ENCODE results near the gene PIH1D1. TPM values are rescaled to one million over a fixed set of nuclear protein-coding genes. Genes with fewer than 3 reads are reported as not detected.

Gene PIH1D1
- total and polyA plus RNA-seq, 2 of the 13 experiments (the other 11 are each of a cell fraction or from before 2014, with no cell fraction given) = 110 to 137 TPM

GRCh38 chr19:49451430-49452181, at the start of gene PIH1D1 (continued):
- peak; percentile 68 for TF ChIP-seq MNT (IDR thresholded peaks at IDR 0.05)
- 0 out of 2 replicates have a peak, but pooled peaks have one; percentile 41 for TF ChIP-seq ZNF839 (CRISPR knock-in tag; IDR thresholded peaks at IDR 0.05; ENCODE audit: borderline replicate concordance)
- no peak for TF ChIP-seq ZNF142 (CRISPR knock-in tag; IDR thresholded peaks at IDR 0.05)
- peak; percentile 52; the same call in 1 of the 2 replicates for TF ChIP-seq ZNF331 (CRISPR knock-in tag; IDR thresholded peaks at IDR 0.05)
- peak in 1 of 2 experiments; percentile 59; a peak in 1 of 4 replicates for TF ChIP-seq KLF16 (CRISPR knock-in tag; IDR thresholded peaks at IDR 0.05)
- no peak for TF ChIP-seq SOX6 (IDR thresholded peaks at IDR 0.05)
- 0 out of 2 replicates have a peak, but pooled peaks have one; percentile 29 for TF ChIP-seq SOX6 (CRISPR knock-in tag; IDR thresholded peaks at IDR 0.05)
- 0 out of 2 replicates have a peak, but pooled peaks have one; percentile 31 for TF ChIP-seq ZBTB38 (CRISPR knock-in tag; IDR thresholded peaks at IDR 0.05)
- TF ChIP-seq XRCC5 (optimal IDR thresholded peaks at IDR 0.05; ENCODE audit: low read length) = peak; percentile 41
- peak; percentile 68; the same call in 1 of the 2 replicates for TF ChIP-seq ERF (CRISPR knock-in tag; IDR thresholded peaks at IDR 0.05)
- peak; percentile 74; the same call in 1 of the 2 replicates for TF ChIP-seq KDM2A (CRISPR knock-in tag; IDR thresholded peaks at IDR 0.05; ENCODE audit: borderline replicate concordance, low read depth)
- TF ChIP-seq DRAP1 (CRISPR knock-in tag; IDR thresholded peaks at IDR 0.05) = peak; percentile 78
- TF ChIP-seq ADNP (CRISPR knock-in tag; IDR thresholded peaks at IDR 0.05) = peak; percentile 85; the same call in 1 of the 2 replicates
- TF ChIP-seq HINFP (CRISPR knock-in tag; IDR thresholded peaks at IDR 0.05; ENCODE audit: low read depth) = peak; percentile 62; the same call in 1 of the 2 replicates
- TF ChIP-seq ELF1 (CRISPR knock-in tag; IDR thresholded peaks at IDR 0.05) = peak; percentile 91
- TF ChIP-seq PHF20 (CRISPR knock-in tag; IDR thresholded peaks at IDR 0.05) = peak; percentile 68; the same call in 1 of the 2 replicates
- TF ChIP-seq TFE3 (CRISPR knock-in tag; IDR thresholded peaks at IDR 0.05) = 0 out of 2 replicates have a peak, but pooled peaks have one; percentile 19
- peak; percentile 83; the same call in 1 of the 2 replicates for TF ChIP-seq ZNF709 (CRISPR knock-in tag; IDR thresholded peaks at IDR 0.05)
- TF ChIP-seq MATR3 (CRISPR knock-in tag; IDR thresholded peaks at IDR 0.05) = no peak
